ENCODE data around the gene BAHD1.

GRCh38 chr15:40513609-40514008 lies 72.9 kb downstream of the BAHD1 start:
- TF ChIP-seq CTCF (IDR thresholded peaks at IDR 0.05) (no peak), POLR2A (IDR thresholded peaks at IDR 0.05) (no peak)
